Parathyroid adenoma (tissue), 2 donors: Measurements from ENCODE around the gene CWC27.

ENCODE experiments used
- H2AFZ ChIP-seq: fragments of 300-600 bp; sonication (generic); one replicate; pipeline ENCODE4 v1.7.0; 2017; ENCODE audit warnings: antibody characterized with exemption, mild to moderate bottlenecking
- H3K27ac ChIP-seq: fragments of 300-600 bp; sonication (generic); one replicate; pipeline ENCODE4 v1.7.0; 2017
- H3K27me3 ChIP-seq: fragments of 300-600 bp; sonication (generic); one replicate; pipeline ENCODE4 v1.7.0; 2017; ENCODE audit warnings: low read length; ENCODE audit not compliant: control insufficient read depth, insufficient read depth
- H3K36me3 ChIP-seq: fragments of 300-600 bp; sonication (generic); one replicate; pipeline ENCODE4 v1.7.0; 2017; ENCODE audit warnings: low read length; ENCODE audit not compliant: control insufficient read depth, insufficient read depth
- H3K4me1 ChIP-seq: fragments of 300-600 bp; sonication (generic); one replicate; pipeline ENCODE4 v1.7.0; 2017; ENCODE audit warnings: control low read depth
- H3K4me2 ChIP-seq: fragments of 300-600 bp; sonication (generic); one replicate; pipeline ENCODE4 v1.7.0; 2017; ENCODE audit warnings: low read length
- H3K4me3 ChIP-seq: fragments of 300-600 bp; sonication (generic); one replicate; pipeline ENCODE4 v1.7.0; 2017; ENCODE audit warnings: low read depth, low read length
- H3K79me2 ChIP-seq: fragments of 300-600 bp; sonication (generic); one replicate; pipeline ENCODE4 v1.7.0; 2017; ENCODE audit warnings: control low read depth
- H3K9ac ChIP-seq: fragments of 300-600 bp; sonication (generic); one replicate; pipeline ENCODE4 v1.7.0; 2017; ENCODE audit warnings: mild to moderate bottlenecking
- H3K9me3 ChIP-seq: fragments of 300-600 bp; sonication (generic); one replicate; pipeline ENCODE4 v1.7.0; 2017; ENCODE audit warnings: low read length; ENCODE audit not compliant: control insufficient read depth
- CTCF ChIP-seq: fragments of 300-600 bp; sonication (generic); IDR thresholded peaks from one replicate; pipeline ENCODE4 v1.7.0; 2017; ENCODE audit warnings: antibody characterized with exemption, mild to moderate bottlenecking
- donor health status: primary hyperparathyroidism.

The CWC27 gene

GRCh38 chr5:64944868-64945267, 176.1 kb downstream of the CWC27 start:
- no peak overlapping the region for H3K9ac ChIP-seq
- no peak overlapping the region for H3K4me2 ChIP-seq
- no peak overlapping the region for H3K4me3 ChIP-seq
- H3K27me3 ChIP-seq, result no peaks in the 10 kb centered on the region
- no peak overlapping the region for H3K27ac ChIP-seq
- H3K9me3 ChIP-seq, result no peaks in the 10 kb centered on the region
- H3K79me2 ChIP-seq, result no peaks in the 10 kb centered on the region
- peaks cover 10% of the 10 kb centered on the region for H3K4me1 ChIP-seq
- no peaks in the 10 kb centered on the region for H3K36me3 ChIP-seq
- no peak for TF ChIP-seq CTCF
- no peak overlapping the region for H2AFZ ChIP-seq

DNA sequence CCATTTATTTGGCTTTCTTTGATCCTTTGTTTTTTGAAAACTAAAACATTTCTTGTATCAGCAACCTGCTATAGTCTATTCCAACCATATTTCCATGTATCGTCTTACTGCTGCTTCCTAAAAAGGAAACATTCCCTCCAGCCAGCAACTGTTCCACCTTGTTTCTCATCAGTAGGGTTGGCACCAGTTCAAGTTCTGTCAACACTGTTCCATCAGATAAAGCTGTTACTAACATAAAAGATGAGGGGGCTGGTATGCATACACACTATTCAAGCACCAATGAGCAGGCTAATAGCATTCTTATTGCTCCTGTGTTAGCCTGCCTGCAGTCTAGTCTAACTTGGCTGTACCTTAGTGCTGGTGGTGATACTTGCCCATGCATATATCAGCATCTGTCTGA, 178.3 kb downstream of the CWC27 start:
- Histone ChIP-seq H3K27ac (peak overlapping the region; percentile 20), H2AFZ (no peak overlapping the region), H3K4me2 (peak overlapping the region; percentile 21), H3K27me3 (no peaks in the 10 kb centered on the region), H3K79me2 (no peaks in the 10 kb centered on the region), H3K9ac (no peak overlapping the region), H3K36me3 (no peaks in the 10 kb centered on the region), H3K4me1 (peaks cover 10% of the 10 kb centered on the region), H3K4me3 (no peak overlapping the region), H3K9me3 (no peaks in the 10 kb centered on the region)
- no peak for TF ChIP-seq CTCF

DNA sequence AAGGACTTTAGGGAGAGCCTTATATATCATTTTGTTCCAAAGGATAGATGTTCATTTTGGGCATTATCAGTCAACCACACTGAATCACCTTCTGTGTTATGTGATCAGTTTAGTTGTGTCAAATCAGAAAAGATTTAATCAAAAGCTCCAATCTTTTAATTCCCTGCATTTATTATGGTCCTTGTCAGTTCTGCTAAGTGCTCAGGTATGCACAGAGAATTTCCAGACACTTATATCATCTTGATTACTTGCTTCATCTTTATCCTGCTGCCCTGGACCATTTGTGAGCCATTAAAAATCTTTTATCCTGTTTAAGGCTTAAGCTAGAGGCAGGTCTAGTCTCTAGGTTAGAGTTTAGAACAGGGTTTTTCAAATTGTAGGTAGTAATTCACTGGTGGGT, 179.1 kb downstream of the CWC27 start:
- Histone ChIP-seq H3K36me3 (no peaks in the 10 kb centered on the region), H3K4me1 (peaks cover 10% of the 10 kb centered on the region), H3K27ac (no peak overlapping the region), H3K9ac (no peak overlapping the region), H3K27me3 (no peaks in the 10 kb centered on the region), H3K4me3 (no peak overlapping the region), H3K9me3 (no peaks in the 10 kb centered on the region), H3K4me2 (no peak overlapping the region), H3K79me2 (no peaks in the 10 kb centered on the region), H2AFZ (no peak overlapping the region)
- no peak for TF ChIP-seq CTCF

- H2AFZ ChIP-seq, result no peak overlapping the region
- no peak for TF ChIP-seq CTCF
- H3K4me3 ChIP-seq, result no peak overlapping the region
- no peak overlapping the region for H3K4me2 ChIP-seq
- peaks cover 10% of the 10 kb centered on the region for H3K4me1 ChIP-seq
- no peaks in the 10 kb centered on the region for H3K9me3 ChIP-seq
- no peaks in the 10 kb centered on the region for H3K36me3 ChIP-seq
- no peaks in the 10 kb centered on the region for H3K27me3 ChIP-seq
- no peak overlapping the region for H3K9ac ChIP-seq
- no peak overlapping the region for H3K27ac ChIP-seq
- H3K79me2 ChIP-seq, result no peaks in the 10 kb centered on the region
Observed at GRCh38 chr5:64949331-64949730, 180.6 kb downstream of the CWC27 start.

DNA sequence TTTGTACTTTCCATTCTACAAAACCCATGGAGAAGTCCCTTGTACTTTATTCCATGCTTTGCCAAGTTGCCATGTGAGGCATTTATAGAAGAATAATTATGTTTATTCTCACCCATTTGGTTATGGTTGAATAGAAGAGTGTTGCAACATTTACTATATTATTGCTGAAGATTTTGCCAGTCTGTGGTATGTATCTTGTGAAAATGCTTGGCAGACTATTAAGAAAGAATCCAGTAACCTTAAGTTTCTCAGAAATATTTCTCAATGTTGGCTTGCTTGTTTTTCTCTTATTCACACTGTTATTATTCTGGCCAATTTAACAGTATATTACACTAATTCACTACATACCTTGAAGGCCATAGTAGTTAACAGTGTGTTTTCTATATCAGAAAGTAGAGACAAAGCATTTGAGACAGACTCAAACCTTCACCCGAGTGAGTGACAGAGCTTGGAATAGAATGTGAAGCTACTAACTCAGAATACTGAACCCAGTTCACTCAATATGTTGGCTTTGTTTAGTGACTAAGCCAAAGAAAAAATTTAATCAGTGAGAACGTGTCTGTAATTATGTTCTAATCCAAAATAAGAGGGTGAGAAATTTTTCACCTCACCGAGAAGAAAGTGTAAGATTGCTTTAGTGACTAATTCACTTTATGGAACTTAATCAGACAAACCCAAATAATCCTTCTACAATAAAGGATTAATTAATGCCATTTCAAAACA, 184.4 kb downstream of the CWC27 start:
- no peak for TF ChIP-seq CTCF
- Histone ChIP-seq H3K9ac (no peak overlapping the region), H3K4me1 (no peaks in the 10 kb centered on the region), H3K9me3 (no peaks in the 10 kb centered on the region), H3K27ac (no peak overlapping the region), H3K4me3 (no peak overlapping the region), H3K79me2 (no peaks in the 10 kb centered on the region), H2AFZ (no peak overlapping the region), H3K36me3 (no peaks in the 10 kb centered on the region), H3K4me2 (no peak overlapping the region), H3K27me3 (no peaks in the 10 kb centered on the region)
